Prostate gland (tissue), 2 donors: ENCODE data around the gene PLXND1.

Experiments
- CTCF ChIP-seq, 4 experiments: fragments of 200-600 bp in 2 of 4; fragments of 450-650 bp in 2 of 4; sonication (generic) in 2 of 4; IDR thresholded peaks; 1 replicate in 3 of 4; 2 replicates in 1 of 4; pipeline ENCODE4 v1.5.1; 2016 to 2019; ENCODE audit warnings: antibody characterized with exemption in 4 of 4, mild to moderate bottlenecking in 2 of 4, moderate library complexity in 2 of 4
- POLR2A ChIP-seq: fragments of 450-650 bp; IDR thresholded peaks from one replicate; pipeline ENCODE4 v1.6.1; 2016; ENCODE audit warnings: antibody characterized with exemption, mild to moderate bottlenecking
- POLR2AphosphoS5 ChIP-seq: sonication (generic); formaldehyde crosslinking; IDR thresholded peaks from one replicate; pipeline ENCODE4 v1.6.1; 2017; ENCODE audit warnings: antibody characterized with exemption

- no peak for TF ChIP-seq CTCF (IDR thresholded peaks at IDR 0.05)
- no peak for TF ChIP-seq POLR2A
- no peak for TF ChIP-seq POLR2AphosphoS5
Measured at GRCh38 chr3:129556358-129556695, 50.1 kb downstream of the PLXND1 start.
